Esophagus squamous epithelium (tissue), 4 donors: ENCODE measurements around the gene LIMK2.

Experiments
- POLR2A ChIP-seq, 4 donors: fragments of 450-650 bp; IDR thresholded peaks; one replicate each; pipeline ENCODE4 v1.6.1; 2017; ENCODE audit warnings: antibody characterized with exemption in 4 of 4, mild to moderate bottlenecking in 4 of 4, moderate library complexity in 3 of 4
- TF ChIP-seq, protein P1 (sequence below), 6 experiments: fragments of 450-650 bp in 4 of 6; fragments of 200-600 bp in 2 of 6; sonication (generic) in 2 of 6; IDR thresholded peaks; one replicate each; pipeline ENCODE4 v1.5.1; 2016 to 2019; ENCODE audit warnings: antibody characterized with exemption in 6 of 6, mild to moderate bottlenecking in 4 of 6, moderate library complexity in 4 of 6

GRCh38 chr22:31288496-31289240, 76.6 kb downstream of the LIMK2 start:
- TF ChIP-seq, protein P1, sequence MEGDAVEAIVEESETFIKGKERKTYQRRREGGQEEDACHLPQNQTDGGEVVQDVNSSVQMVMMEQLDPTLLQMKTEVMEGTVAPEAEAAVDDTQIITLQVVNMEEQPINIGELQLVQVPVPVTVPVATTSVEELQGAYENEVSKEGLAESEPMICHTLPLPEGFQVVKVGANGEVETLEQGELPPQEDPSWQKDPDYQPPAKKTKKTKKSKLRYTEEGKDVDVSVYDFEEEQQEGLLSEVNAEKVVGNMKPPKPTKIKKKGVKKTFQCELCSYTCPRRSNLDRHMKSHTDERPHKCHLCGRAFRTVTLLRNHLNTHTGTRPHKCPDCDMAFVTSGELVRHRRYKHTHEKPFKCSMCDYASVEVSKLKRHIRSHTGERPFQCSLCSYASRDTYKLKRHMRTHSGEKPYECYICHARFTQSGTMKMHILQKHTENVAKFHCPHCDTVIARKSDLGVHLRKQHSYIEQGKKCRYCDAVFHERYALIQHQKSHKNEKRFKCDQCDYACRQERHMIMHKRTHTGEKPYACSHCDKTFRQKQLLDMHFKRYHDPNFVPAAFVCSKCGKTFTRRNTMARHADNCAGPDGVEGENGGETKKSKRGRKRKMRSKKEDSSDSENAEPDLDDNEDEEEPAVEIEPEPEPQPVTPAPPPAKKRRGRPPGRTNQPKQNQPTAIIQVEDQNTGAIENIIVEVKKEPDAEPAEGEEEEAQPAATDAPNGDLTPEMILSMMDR (IDR thresholded peaks at IDR 0.05): no peak
- no peak for TF ChIP-seq POLR2A (IDR thresholded peaks at IDR 0.05)
